Choroid plexus epithelial cell (primary cell): ENCODE results near the gene TERT.

Experiments
- DNase-seq: peaks from one replicate; pipeline ENCODE4 v3.0.0-alpha.2; 2010; ENCODE audit warnings: low read depth
- H3K4me3 ChIP-seq: 2 replicates; pipeline ENCODE4 v1.5.1; 2011; ENCODE audit warnings: low read depth, mild to moderate bottlenecking, control low read depth, low read length, moderate library complexity
- CTCF ChIP-seq: conservative IDR thresholded peaks from 2 replicates; pipeline ENCODE4 v1.5.1; 2011; ENCODE audit warnings: low read depth, mild to moderate bottlenecking, control low read depth, inconsistent platforms, low read length, moderate library complexity

Gene TERT

DNA sequence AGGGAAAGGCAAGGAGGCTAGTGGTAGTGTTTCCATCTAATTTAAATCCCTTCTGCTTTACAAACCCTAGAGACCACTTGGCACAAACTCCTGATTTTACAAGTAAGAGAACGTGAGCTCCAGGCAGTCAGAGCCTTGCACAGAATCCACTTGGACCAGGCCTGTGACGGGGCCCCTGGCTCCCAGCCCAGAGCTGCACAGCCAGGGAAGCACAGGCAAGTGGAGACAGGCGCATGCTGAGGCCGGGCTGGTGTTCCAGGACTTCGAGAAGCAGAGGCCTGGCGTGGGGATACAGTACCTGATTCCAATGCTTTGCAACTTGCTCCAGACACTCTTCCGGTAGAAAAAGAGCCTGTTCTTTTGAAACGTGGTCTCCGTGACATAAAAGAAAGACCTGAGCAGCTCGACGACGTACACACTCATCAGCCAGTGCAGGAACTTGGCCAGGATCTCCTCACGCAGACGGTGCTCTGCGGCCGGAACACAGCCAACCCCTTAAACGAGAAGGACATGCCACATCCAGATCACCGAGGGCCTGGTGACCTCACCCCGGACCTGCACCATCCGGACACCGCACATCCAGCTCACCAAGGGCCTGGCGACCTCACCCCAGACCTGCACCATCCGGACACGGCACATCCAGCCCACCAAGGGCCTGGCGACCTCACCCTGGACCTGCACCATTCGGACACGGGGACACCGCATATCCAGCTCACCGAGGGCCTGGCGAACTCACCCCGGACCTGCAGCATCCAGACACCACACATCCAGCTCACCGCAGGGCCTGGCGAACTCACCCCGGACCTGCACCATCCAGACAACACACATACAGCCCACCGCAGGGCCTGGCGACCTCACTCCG is 12.5 kb downstream of the TERT start:
- TF ChIP-seq CTCF: no peak
- no peak for DNase-seq
- H3K4me3 ChIP-seq: no peak overlapping the region

- H3K4me3 ChIP-seq: no peak overlapping the region
- no peak for DNase-seq
- no peak for TF ChIP-seq CTCF
Observed at GRCh38 chr5:1281038-1281882, 13.6 kb downstream of the TERT start.

DNA sequence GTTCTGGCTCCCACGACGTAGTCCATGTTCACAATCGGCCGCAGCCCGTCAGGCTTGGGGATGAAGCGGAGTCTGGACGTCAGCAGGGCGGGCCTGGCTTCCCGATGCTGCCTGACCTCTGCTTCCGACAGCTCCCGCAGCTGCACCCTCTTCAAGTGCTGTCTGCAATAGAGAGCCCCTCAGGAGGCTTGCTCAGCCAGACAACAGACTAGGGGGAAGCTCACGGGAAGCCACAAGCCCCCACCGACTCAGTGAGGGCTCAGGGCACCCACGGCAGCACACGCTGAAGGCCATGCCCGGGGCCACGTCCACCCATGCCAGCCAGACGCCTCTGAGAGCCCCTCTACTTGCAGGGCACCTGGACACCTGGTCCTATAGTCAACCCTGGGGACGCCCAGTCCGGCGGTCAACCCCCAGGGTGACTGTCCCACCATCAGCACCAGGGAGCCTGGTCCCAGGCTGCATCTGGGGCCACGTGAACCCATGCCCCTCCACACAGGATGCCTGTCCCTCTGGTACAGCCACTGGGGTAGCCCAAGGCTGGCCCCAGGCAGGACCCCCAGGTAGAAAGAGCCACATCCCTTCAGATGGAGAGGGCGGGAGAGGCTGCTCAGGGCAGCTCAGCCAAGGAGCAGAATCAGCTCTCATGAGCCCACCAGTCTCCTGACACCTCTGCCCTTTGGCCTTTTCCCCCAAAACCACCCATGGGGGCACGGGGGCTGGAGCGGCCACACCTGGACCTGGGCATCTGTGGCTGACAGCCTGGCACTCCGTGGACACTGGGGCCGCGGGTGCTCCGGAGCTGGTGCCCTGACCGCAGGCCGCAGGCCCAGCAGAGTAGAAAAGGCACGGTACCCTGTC is 14.5 kb downstream of the TERT start:
- H3K4me3 ChIP-seq: no peak overlapping the region
- TF ChIP-seq CTCF: no peak
- no peak for DNase-seq

- TF ChIP-seq CTCF: no peak
- H3K4me3 ChIP-seq: no peak overlapping the region
- no peak for DNase-seq
Observed at GRCh38 chr5:1279443-1280151, 15.3 kb downstream of the TERT start.

DNA sequence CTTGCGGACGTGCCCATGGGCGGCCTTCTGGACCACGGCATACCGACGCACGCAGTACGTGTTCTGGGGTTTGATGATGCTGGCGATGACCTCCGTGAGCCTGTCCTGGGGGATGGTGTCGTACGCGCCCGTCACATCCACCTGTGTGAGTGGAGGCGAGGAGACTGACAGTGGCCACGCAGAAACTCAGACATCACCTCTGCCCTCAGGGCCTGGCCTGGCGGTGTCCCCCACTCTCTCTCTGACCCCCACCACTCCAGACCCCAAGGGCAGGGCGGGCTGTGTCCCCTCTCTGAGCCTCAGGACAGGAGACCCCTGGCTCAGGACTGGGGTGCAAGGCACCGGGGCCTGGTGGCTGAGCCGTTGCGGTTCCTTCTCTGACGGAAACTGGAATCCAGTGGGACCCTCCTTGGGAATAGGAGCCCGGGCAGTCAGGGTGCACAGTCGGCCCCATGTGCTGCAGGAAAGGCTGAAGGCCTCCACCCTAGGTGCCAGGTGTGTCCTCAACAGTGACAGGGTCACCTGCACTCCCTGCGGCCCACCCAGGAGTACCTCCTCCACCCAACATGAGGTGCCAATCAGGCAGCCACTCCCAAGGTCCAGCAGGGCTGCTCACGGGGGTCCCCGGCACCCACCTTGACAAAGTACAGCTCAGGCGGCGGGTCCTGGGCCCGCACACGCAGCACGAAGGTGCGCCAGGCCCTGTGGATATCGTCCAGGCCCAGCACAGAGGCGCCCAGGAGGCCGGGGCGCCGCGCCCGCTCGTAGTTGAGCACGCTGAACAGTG is 16.0 kb downstream of the TERT start:
- TF ChIP-seq CTCF: no peak
- no peak for DNase-seq
- no peak overlapping the region for H3K4me3 ChIP-seq
